HG03558 (cell line): ENCODE measurements around the gene TTLL11.
"Not testable (repeated sequence)": the region's sequence is repeated elsewhere in the genome, so short reads cannot be mapped to it uniquely, and the experiment has no call there.

Experiments used
- ATAC-seq: cut with Tn5 transposase; IDR thresholded peaks from one replicate; pipeline ENCODE4 v1.9.1; 2021; ENCODE audit warnings: moderate number of reproducible peaks; ENCODE audit not compliant: unreplicated experiment; ENCODE audit errors: extremely low read depth

TTLL11 gene

DNA sequence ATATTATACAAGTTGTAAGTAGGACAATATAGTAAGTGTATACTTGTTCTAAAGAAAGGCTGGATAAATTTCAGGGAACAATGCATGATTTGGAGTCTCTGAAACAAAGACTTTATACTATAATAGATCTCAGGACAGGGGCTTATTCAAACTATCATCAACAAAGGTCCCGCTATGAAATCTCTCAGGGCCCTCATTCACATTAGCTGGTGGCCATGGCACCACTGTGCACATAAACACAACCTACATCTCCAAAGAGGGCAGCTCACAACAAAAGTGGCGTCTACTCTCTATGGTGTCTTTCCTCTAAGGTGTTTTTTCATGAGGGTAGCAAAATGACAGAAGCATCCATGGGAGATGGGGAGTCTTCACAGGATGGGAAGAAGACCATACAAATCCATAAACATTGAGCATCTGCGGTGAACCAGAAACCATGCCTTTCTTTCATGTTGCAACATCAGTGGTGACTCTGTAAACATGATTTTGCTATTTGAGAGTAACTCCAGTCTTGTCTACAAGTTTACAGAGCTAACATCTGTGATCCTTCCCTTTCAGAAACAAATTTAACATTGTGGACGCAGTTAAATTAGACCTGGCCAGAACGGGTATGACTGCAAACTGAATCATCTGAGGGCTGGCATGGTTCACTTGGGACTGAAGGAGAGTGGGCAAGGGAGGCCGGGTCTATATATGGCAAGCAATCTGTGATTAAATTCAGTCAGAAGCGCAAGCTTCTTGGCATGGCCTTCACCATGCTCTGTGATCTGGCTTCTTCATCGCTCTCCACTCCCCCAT is 5.5 kb downstream of the TTLL11 start:
- ATAC-seq, result no peak

DNA sequence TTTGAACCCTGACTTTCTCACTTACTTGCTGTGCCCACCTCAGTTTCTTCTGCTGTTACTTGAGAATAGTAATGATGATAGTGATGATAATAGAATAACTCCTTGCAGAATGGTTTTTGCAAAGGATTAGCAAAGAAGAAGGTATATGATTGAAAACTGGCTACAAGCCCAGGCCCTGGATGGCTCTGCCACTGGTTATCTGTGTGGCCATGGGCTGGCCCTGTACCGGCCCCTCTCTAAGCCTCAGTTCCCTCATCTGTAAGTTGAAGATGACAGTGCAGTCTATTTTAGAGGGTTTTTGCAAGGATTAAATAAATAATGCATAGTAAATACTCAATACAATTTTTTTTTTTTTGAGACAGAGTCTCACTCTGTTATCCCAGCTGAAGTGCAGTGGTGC is 6.2 kb downstream of the TTLL11 start:
- ATAC-seq, result no peak

DNA sequence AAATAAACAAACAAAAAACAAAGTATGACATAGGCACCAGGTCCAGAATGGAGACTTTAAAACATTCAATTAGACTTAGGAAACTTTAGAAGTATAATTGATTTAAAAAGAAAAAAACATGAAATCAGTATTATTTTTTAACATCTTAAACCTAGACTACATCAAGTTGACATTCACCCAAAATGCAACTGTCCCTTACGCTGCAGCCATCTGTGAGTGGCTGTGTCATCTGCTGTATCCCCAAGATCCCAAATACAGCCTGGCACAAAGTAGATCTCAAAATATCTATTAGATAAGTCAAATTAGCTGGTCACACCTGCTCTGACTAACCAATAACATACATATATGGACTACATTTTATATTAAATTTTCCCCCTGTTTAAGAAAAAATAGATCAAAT is 7.8 kb downstream of the TTLL11 start:
- no peak for ATAC-seq

DNA sequence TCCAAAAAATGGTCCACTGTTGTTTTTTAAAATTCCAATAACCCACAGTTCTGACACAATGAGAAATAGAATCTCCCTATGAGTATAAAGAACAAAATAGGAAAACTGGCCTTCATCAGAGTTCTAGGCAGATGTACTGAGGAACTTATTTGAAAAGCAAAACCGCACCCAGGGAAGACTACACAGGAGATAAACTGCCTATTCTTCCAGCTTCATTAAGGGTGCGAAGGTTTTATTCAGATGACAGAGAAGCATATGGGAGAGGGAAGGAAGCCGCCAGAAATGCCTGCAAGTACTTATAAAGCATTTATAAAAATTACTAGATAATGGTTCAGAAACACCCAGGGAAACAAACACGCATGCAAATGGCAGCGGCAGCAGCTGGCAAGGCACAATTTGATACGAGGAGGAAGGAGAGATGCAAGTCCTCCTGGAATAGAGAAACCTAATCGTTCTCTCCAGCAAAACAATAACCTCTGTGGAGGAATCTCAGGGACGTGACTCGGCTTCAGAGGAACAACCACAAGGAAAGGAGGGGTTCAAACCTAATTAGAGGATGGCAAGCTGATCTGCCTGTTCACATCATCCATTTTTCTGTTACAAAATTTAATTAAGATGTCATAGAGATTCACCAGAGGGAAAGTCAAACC is 9.0 kb downstream of the TTLL11 start:
- ATAC-seq, result no peak

DNA sequence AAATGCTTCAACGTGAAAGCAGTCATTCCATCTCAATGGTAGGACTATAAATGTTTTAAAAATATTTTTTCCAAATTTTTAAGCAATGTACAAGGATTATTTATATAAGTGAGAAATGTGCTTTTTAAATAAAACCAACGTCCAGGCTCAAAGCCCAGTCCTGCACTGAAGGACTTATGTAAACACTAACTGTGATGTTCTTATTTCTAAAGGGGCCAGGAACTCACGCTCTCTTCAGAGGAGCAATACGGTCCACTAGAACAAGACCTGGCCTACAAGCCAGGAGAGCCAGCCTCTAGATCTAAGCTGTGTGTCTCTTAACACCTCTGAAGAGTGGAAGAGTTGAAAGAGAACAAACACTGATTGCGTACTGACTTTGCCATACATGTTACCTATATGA is 12.1 kb downstream of the TTLL11 start:
- no peak for ATAC-seq

DNA sequence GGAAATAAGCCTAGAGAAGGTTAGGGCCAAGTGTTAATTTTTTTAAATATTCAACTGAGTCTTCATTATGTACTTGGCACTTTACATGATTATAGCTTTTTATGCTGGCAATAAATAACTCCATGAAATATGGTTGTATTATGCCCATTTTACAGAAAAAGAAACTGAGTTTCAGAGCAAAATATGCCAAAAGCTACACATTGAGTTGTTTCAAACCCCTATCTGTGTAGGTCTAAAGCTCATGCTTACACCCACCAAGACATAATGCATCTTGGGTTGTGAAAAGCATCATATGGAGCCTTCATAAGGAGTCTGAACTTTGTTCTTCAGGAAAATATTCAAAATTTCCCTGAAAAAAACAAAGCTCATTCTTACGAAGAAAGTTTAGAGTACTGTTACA is 14.6 kb downstream of the TTLL11 start:
- ATAC-seq, result no peak

DNA sequence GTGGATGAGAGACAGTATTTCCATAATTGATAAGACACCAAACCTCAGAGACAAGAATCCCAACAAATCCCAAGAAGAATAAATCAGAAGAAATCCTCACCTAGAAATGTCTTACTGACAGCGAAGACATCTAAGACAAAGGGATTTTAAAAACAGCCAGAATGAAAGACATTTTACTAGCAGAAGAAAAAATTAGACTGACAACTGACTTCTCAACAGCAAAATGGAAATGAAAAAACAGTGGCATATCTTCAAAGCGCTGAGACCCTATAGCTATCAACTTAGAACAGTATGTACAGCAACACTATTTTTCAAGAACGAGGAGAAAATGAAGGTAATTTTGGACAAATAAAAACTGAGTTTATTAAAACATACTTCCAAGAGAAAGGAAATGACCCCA is 16.3 kb downstream of the TTLL11 start:
- ATAC-seq, result no peak

DNA sequence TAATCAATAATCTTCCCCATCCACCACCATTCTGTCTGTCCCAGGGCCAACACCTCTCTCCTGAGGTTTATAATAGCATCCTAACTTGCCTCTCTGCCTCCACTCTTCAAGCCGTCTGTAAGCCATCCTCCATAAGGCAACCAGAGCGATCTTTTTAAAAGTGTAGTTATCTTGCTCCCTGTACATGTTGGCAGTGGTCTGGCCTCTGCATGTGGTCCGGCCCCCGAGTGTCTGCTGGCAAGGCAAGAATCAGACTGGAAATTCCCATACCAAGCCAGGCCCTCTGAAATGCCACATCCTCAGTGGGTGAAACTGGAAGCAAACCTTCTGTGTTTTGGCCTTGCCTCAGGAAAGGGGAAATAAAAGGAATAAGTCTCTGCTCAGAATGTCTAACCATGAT is 17.0 kb downstream of the TTLL11 start:
- ATAC-seq, result no peak

DNA sequence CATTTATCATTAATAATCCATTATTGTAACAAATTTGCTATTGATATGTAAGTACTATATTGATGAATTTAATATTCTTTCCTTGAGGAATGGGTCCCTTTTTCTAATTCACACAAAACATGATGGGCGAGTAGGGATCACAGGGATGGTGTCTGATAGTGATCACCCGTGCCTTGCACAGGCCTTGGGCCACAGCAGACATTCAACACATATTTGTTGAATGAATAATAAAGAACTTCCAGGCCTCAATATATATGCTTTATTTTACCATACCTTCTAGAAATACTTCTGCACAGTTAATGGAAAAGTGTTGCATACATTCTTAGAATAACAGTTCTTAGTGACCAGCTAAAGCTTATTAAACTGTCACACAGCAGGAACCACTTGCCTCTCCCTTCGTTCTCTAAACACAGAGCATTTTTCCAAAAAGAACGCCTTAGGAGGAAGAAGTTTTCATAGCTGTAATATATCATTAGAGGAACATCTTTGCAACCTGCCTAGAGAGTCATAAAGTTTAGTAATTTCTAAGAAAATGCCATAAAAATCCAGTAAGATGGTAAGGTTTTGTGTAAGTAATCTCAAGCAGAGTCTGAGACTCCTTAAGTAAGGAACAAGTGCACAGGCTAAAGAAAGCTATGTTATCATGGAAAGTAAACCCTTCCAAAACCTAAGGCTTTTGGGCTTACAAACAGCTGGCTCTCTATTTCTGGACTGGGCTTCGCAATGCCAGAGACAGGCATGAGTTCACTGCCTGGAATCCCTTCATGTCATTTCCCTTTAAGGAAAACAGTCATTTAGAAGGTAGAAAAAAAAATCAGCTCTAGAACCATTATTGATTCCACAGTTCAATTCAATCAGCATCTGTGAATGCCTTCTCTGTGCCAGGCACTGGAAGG is 17.7 kb downstream of the TTLL11 start:
- ATAC-seq, result no peak

DNA sequence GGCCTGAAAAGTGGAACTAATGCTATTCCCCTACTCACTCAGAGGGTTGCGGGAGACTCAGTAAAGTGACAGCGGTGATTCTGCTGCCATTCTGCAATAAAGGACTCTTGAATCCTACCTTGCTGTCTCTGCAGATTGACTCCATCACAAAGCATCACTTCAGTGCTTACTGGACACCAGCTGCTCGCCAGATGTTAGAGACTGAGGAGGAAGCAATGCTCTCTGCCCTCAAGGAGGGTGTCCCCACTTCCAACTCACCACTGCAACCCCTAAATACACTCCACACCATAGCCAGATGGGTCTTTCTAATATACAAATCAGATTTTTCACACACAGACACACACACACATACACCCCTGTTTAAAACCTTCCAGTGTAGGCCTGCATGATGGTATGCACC is 21.4 kb downstream of the TTLL11 start:
- no peak for ATAC-seq

DNA sequence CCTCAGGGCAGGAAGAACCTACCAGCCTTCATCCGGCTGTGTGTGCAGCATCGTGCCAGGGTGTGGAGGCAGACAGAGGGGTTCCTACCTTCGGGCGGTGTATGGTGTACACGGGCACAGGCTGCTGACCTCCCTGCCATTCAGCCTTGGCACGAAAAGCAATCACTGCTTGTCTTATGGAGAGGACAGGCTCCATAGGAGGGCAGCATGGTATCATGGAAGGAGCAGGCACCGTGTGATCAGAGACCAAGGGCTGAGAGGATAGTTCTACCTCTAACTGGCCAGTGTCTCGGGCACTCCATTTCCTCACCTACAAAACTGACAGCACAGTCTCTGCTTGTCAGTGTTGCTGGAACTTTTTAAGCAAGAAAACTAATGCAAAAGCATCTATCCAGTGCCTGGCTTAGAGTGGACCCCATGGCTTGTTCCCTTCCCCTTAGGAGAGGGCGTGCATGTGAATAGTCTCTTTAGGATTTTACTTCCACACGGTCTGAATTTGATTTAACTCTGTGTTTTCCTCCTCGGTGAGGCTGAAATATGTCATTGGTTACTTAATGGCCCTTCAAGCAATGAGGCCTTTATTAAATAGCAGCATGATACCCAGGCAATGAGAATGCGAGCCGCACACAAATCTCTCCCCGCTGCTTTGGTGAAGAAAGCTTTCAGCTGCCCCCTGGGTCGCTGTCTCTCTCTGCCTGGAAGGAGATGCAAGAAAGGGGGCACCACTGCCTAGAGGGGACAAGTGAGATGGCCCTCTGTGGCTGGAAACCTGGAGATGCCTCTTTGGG is 22.2 kb downstream of the TTLL11 start:
- ATAC-seq, result no peak

DNA sequence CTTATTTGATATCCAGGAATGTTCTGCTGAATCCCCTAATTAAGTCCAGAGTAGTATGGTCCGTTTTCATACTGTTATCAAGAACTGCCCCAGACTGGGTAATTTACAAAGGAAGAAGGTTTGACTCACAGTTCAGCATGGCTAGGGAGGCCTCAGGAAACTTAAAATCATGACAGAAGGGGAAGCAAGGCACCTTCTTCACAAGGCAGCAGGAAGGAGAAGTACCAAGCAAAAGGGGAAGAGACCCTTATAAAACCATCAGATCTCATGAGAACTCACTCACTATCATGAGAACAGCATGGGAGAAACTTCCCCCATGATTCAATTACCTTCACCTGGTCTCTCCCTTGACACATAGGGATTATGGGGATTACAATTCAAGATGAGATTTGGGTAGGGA is 26.4 kb downstream of the TTLL11 start:
- ATAC-seq, result not testable (repeated sequence)

DNA sequence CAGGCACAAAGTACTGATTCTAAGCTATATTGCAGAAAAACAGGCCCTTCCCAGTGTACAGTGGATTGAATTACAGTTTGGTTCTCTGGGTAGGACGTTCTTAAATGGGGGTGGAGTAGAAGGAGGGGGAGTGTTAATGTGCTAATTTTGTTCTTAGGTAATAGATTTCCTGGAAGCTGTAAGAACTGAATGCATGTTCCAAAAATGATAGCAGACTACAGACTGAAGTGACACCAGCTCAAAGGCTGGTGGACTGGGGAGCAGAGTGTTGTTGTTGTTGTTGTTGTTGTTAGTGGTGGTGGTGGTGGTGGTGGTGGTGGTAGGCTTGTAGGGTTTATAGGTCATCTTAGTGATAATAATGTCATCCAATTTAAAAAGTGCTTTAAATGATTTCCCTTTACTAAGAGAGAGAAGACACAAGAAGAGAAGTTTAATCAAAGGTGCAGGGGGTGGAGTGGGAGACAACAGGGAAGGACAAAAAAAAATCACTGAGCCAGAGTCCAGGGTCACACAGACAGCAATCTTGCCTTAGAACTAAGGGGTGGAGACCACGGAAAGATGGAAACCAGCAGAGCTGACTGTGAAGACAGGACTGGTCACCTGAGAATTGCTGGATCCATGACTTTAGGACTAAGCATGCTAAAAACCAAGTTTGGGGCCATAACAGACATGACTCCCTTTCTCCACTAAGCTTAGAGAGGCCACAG is 27.0 kb downstream of the TTLL11 start:
- no peak for ATAC-seq

DNA sequence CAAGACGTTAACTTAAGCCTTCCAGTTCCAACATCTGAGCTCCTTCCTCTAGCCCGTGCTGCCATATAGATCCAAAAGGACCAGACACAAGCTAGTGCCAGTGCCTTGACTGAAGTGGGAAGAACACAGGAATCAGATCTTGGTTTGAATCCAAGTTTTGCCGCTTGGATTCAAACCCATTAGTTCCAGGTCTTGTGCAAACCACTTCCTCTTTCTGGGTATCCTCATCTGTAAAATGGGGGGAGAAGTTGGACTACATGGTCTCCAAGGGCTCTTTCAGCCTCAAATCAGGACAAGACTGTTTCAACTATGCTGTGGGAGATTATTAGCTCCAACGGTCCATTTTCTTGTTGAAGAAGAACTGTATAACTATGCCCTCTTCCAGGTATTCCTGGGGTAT is 32.6 kb downstream of the TTLL11 start:
- no peak for ATAC-seq

DNA sequence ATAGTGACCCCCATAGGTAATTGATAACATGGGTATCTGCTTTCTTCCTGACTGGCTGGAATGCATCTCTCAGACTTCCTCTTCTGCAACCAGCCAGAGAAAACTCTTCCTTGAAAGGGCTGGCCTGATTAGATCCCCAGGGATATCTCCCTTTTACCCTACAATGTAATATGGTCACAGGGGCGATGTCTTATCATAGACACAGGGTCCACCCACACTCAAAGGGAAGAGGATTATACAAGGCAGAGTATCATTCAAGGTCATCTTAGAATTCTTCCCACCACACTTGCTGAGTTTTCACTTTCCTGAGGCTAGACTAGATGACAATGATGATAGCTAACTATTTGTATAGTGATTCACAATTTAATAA is 33.2 kb downstream of the TTLL11 start:
- ATAC-seq, result no peak

DNA sequence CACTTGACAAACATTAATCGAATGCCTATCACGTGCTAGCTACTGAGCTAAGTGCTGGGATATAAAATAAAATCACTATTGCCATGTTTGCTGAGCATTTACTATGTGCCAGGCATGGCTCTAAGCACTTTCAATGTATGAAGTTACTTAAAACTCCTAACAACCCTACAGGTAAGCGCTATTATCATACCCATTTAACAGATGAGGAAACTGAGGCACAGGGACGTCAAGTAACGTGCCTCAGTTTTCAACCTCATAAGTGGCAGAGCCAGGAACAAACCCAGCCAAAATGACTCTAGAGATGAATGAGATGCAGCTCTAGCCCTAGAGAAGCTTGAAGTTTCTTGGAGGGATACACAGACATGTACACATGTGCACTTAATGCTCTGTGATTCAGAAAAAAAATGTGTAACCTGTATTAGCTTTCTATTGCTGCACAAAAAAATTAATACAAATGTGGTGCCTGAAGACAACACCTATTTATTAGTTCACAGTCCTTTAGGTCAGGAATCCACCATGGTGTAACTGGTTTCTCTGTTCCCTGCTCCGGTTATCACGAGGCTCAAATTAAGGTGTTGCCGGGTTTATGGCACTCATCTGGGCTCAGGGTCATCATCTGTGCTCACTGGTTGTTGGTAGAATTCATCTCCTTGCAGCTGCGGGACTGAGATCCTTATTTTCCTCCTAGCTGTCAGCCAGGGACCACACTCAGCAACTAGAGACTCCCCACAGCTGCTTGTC is 33.7 kb downstream of the TTLL11 start:
- no peak for ATAC-seq

DNA sequence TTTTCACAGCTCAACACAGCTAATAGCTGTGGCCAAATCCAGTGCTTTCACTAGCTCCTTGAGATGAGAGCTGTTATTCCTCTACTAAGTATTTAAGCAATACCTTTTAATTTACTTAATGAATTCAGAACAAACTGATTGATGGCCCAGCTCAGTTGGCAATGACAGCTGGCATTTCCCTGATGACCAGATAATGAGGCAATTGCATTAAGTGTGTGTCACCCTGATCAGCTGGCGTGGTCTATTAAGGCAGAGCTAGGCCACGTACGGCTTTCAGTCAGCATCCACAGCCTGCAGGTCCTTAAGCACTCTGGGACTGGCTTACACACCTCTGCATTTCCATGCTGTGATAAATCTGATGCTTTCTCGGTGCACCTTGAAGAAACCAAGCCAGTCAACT is 34.4 kb downstream of the TTLL11 start:
- no peak for ATAC-seq

DNA sequence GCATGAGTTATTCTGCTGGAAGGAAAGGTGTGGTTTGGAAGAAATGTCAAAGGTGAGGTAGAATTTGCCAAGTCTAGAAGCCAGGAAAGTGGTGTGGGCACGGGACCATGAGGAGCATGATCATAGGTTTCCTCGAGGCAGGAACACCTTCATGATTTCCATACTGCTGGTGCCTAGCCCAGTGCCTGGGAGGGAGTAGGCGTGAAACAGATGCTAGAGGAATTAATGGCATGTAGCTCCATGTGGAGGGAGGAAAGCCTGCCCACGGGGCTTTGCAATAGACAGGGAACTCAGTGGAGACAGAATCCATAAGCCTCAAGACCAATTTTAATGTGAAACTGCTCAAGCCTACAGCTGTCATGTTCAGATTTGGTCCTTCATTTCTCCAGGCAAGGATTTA is 35.1 kb downstream of the TTLL11 start:
- ATAC-seq, result no peak

DNA sequence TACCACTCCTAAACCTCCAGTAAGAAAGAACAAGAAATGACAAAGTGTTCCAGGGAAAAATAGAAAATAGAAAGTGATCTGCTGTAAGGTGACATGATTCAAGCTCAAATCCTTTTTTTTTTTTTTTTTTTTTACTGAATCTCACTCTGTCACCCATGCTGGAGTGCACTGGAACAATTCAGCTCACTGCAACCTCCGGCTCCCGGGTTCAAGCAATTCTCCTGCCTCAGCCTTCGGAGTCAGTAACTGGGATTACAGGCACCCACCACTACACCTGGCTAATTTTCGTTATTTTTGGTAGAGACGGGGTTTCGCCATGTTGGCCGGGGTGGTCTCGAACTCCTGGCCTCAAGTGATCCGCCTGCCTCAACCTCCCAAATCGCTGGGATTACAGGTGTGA is 35.9 kb downstream of the TTLL11 start:
- ATAC-seq, result no peak
